H1 (cell line): ENCODE results near the gene RRAGC. TPM values are rescaled to one million over a fixed set of nuclear protein-coding genes. Genes with fewer than 3 reads are reported as not detected.

Experiments used
- CTCF ChIA-PET: fragments of 300-600 bp; sonication (Branson Sonifier 250); formaldehyde crosslinking; loops from one replicate; lab custom pipeline; 2021; ENCODE audit not compliant: partially characterized antibody; lab: Charles Lee
- POLR2A ChIA-PET: fragments of 300-600 bp; sonication (Branson Sonifier 250); formaldehyde crosslinking; loops from one replicate; lab custom pipeline; 2021; ENCODE audit warnings: inconsistent platforms; ENCODE audit not compliant: partially characterized antibody; lab: Charles Lee
- DNase-seq, 2 experiments: peaks; one replicate each; pipeline versions ENCODE4 v3.0.0 to v3.0.0-alpha.2; 2010 to 2022; ENCODE audit warnings: low spot score in 2 of 2, low read depth in 1 of 2, mixed read lengths in 1 of 2
- FAIRE-seq: peaks from 2 replicates; lab custom pipeline; 2011; peaks lifted over from hg19 to GRCh38; lab: Jason Lieb, UNC
- H2AFZ ChIP-seq: 2 replicates; pipeline ENCODE4 v1.8.1; 2012; ENCODE audit warnings: low read length, inconsistent platforms
- H2AK5ac ChIP-seq: 2 replicates; pipeline ENCODE4 v1.6.1; 2013; ENCODE audit warnings: low read depth, low read length
- H2BK120ac ChIP-seq: replicated peaks from 2 replicates; pipeline ENCODE3; 2013; ENCODE audit warnings: low read depth, low read length, inconsistent platforms
- H2BK12ac ChIP-seq: 2 replicates; pipeline ENCODE4 v1.6.1; 2013; ENCODE audit warnings: low read depth, low read length
- H2BK15ac ChIP-seq: 2 replicates; pipeline ENCODE4 v1.6.1; 2013; ENCODE audit warnings: low read length
- H2BK20ac ChIP-seq: 2 replicates; pipeline ENCODE4 v1.6.1; 2013; ENCODE audit warnings: low read length
- H2BK5ac ChIP-seq: 2 replicates; pipeline ENCODE4 v1.6.1; 2013; ENCODE audit warnings: low read depth, low read length
- H3K14ac ChIP-seq: 2 replicates; pipeline ENCODE4 v1.6.1; 2013; ENCODE audit warnings: inconsistent platforms; ENCODE audit not compliant: insufficient read length
- H3K18ac ChIP-seq: 2 replicates; pipeline ENCODE4 v1.6.1; 2013; ENCODE audit warnings: low read length; ENCODE audit errors: extremely low read depth
- H3K23ac ChIP-seq: 2 replicates; pipeline ENCODE4 v1.6.1; 2013; ENCODE audit warnings: inconsistent platforms; ENCODE audit not compliant: insufficient read length
- H3K23me2 ChIP-seq: 2 replicates; pipeline ENCODE4 v1.6.1; 2013; ENCODE audit warnings: low read depth, low read length
- H3K27ac ChIP-seq: 2 replicates; pipeline ENCODE4 v1.6.1; 2011; ENCODE audit warnings: low read depth, low read length, inconsistent platforms
- H3K27me3 ChIP-seq, 4 experiments: replicated peaks in 1 of 4; 1 replicate in 1 of 4; 2 replicates in 3 of 4; pipeline versions ENCODE4 v1.6.1 to v1.8.1; 2011 to 2013; ENCODE audit warnings: low read length in 3 of 4, mild to moderate bottlenecking in 3 of 4, inconsistent platforms in 2 of 4, mixed read lengths in 2 of 4, moderate library complexity in 1 of 4; ENCODE audit not compliant: control insufficient read depth in 3 of 4, insufficient read depth in 3 of 4; ENCODE audit errors: extremely low read depth in 1 of 4
- H3K36me3 ChIP-seq, 4 experiments: 2 replicates each; pipeline versions ENCODE4 v1.6.1 to v1.8.1; 2011 to 2013; ENCODE audit warnings: mild to moderate bottlenecking in 4 of 4, low read length in 3 of 4, moderate library complexity in 2 of 4, control low read depth in 1 of 4, inconsistent platforms in 1 of 4; ENCODE audit not compliant: insufficient read depth in 4 of 4, control insufficient read depth in 2 of 4
- H3K4ac ChIP-seq: replicated peaks from 2 replicates; pipeline ENCODE3; 2013; ENCODE audit warnings: low read length, low read depth, mixed read lengths, inconsistent platforms; ENCODE audit not compliant: insufficient read length
- H3K4me1 ChIP-seq, 4 experiments: replicated peaks in 1 of 4; 1 replicate in 1 of 4; 2 replicates in 3 of 4; pipeline versions ENCODE4 v1.6.1 to v1.8.1; 2011 to 2013; ENCODE audit warnings: low read length in 3 of 4, inconsistent platforms in 2 of 4, mixed read lengths in 1 of 4; ENCODE audit not compliant: insufficient read depth in 4 of 4, control insufficient read depth in 3 of 4
- H3K4me2 ChIP-seq, 2 experiments: 2 replicates each; pipeline versions ENCODE4 v1.6.1 to v1.8.1; 2011 to 2013; ENCODE audit warnings: low read depth in 2 of 2, low read length in 2 of 2, control low read depth in 1 of 2, inconsistent platforms in 1 of 2, mild to moderate bottlenecking in 1 of 2; ENCODE audit not compliant: insufficient read depth in 1 of 2
- H3K4me3 ChIP-seq, 4 experiments: fragments of 200-600, 300-600 bp in 1 of 4; sonication (generic), shearing (Covaris generic), sonication (Bioruptor Twin) in 1 of 4; 2 replicates each; pipeline versions ENCODE4 v1.5.1 to v1.8.1; 2011 to 2016; ENCODE audit warnings: low read length in 4 of 4, low read depth in 3 of 4, control low read depth in 2 of 4, inconsistent platforms in 2 of 4, mild to moderate bottlenecking in 2 of 4, mixed read lengths in 1 of 4, moderate library complexity in 1 of 4; ENCODE audit not compliant: insufficient read depth in 2 of 4; ENCODE audit errors: extremely low read depth in 1 of 4
- H3K56ac ChIP-seq: replicated peaks from 2 replicates; pipeline ENCODE3; 2013; ENCODE audit warnings: low read depth, mild to moderate bottlenecking, mixed read lengths, low read length, inconsistent platforms; ENCODE audit not compliant: insufficient read length
- H3K79me1 ChIP-seq: 2 replicates; pipeline ENCODE4 v1.6.1; 2013; ENCODE audit warnings: low read depth, low read length, control low read depth
- H3K79me2 ChIP-seq, 2 experiments: 2 replicates each; pipeline versions ENCODE4 v1.6.1 to v1.8.1; 2012 to 2013; ENCODE audit warnings: low read length in 2 of 2, mild to moderate bottlenecking in 2 of 2, inconsistent platforms in 1 of 2; ENCODE audit not compliant: insufficient read depth in 2 of 2, control insufficient read depth in 1 of 2
- H3K9ac ChIP-seq, 4 experiments: replicated peaks in 1 of 4; 1 replicate in 1 of 4; 2 replicates in 3 of 4; pipeline versions ENCODE4 v1.6.1 to v1.8.1; 2011 to 2013; ENCODE audit warnings: low read depth in 3 of 4, low read length in 3 of 4, control low read depth in 2 of 4, mild to moderate bottlenecking in 2 of 4, moderate library complexity in 2 of 4, inconsistent platforms in 1 of 4; ENCODE audit errors: extremely low read depth in 1 of 4
- H3K9me3 ChIP-seq, 2 experiments: 2 replicates each; pipeline versions ENCODE4 v1.6.1 to v1.8.1; 2012 to 2013; ENCODE audit warnings: mild to moderate bottlenecking in 2 of 2, moderate library complexity in 2 of 2, control low read depth in 1 of 2, inconsistent platforms in 1 of 2, low read depth in 1 of 2, low read length in 1 of 2, mixed read lengths in 1 of 2; ENCODE audit not compliant: insufficient read depth in 2 of 2
- H4K20me1 ChIP-seq, 2 experiments: replicated peaks in 1 of 2; 2 replicates each; pipeline versions ENCODE3 to v1.8.1; 2011 to 2013; ENCODE audit warnings: inconsistent platforms in 2 of 2, low read length in 2 of 2, mild to moderate bottlenecking in 1 of 2; ENCODE audit not compliant: insufficient read depth in 2 of 2, control insufficient read depth in 1 of 2
- H4K5ac ChIP-seq: 2 replicates; pipeline ENCODE4 v1.6.1; 2013; ENCODE audit warnings: low read length, low read depth, mixed read lengths, inconsistent platforms; ENCODE audit not compliant: insufficient read length
- H4K8ac ChIP-seq: 2 replicates; pipeline ENCODE4 v1.8.0; 2013; ENCODE audit warnings: mild to moderate bottlenecking, moderate library complexity, low read length, inconsistent platforms; ENCODE audit not compliant: insufficient read depth; ENCODE audit errors: extremely low read depth
- H4K91ac ChIP-seq: replicated peaks from 2 replicates; pipeline ENCODE3; 2013; ENCODE audit warnings: low read length, mixed read lengths, inconsistent platforms; ENCODE audit not compliant: insufficient read length
- BCL11A ChIP-seq, 2 experiments: IDR thresholded peaks; one replicate each; pipeline ENCODE4 v1.6.1; 2011; ENCODE audit warnings: low read depth in 2 of 2, low read length in 2 of 2, mild to moderate bottlenecking in 2 of 2
- CBX8 ChIP-seq: fragments of 300-800, 300-1000 bp; sonication (generic); IDR thresholded peaks from 2 replicates; pipeline ENCODE4 v1.7.1; 2016; ENCODE audit warnings: low read depth, low read length, borderline replicate concordance
- CEBPB ChIP-seq: IDR thresholded peaks from 2 replicates; pipeline ENCODE4 v1.6.1; 2012; ENCODE audit warnings: low read depth, low read length
- JUND ChIP-seq: IDR thresholded peaks from 2 replicates; pipeline ENCODE4 v1.6.1; 2011; ENCODE audit warnings: mild to moderate bottlenecking, improper control_type of control experiment, low read length
- NRF1 ChIP-seq: IDR thresholded peaks from 2 replicates; pipeline ENCODE4 v1.6.1; 2011; ENCODE audit warnings: mild to moderate bottlenecking, low read depth, low read length, improper control_type of control experiment
- SIN3A ChIP-seq, 2 experiments: IDR thresholded peaks in 1 of 2; conservative IDR thresholded peaks in 1 of 2; 2 replicates each; pipeline ENCODE4 v1.6.1; 2011 to 2012; ENCODE audit warnings: low read length in 2 of 2, improper control_type of control experiment in 1 of 2, low read depth in 1 of 2, mild to moderate bottlenecking in 1 of 2
- SP2 ChIP-seq: IDR thresholded peaks from 2 replicates; pipeline ENCODE4 v1.6.1; 2012; ENCODE audit warnings: mild to moderate bottlenecking, low read length, inconsistent platforms
- polyA plus RNA-seq, 7 experiments: library from polyadenylated mRNA; depleted of rRNA in 3 of 7; stranded (reverse) in 5 of 7; unstranded in 2 of 7; fragments of >200 nt in 5 of 7; fragments of 200-250 nt in 2 of 7; gene quantifications; 1 replicate in 5 of 7; 2 replicates in 1 of 7; 4 replicates in 1 of 7; pipeline versions ENCODE4 v1.2.1 to v1.2.3, GENCODE V29; 2011 to 2013; ENCODE audit warnings: missing spikeins in 2 of 7, mixed read lengths in 2 of 7
- total RNA-seq: library from RNA; stranded (reverse); fragmentation: NEBNext Ultra II Directional; extraction: Animal tissue kit (Norgen Biotek cat#: 25700); gene quantifications from 2 replicates; pipeline ENCODE4 v1.2.1, GENCODE V29; 2021
- TF ChIP-seq, protein P1 (sequence below): IDR thresholded peaks from 2 replicates; pipeline ENCODE4 v1.6.1; 2012; ENCODE audit warnings: inconsistent platforms

RRAGC gene
- total and polyA plus RNA-seq, 2 of the 8 experiments (the other 6 are each of a cell fraction or from before 2014, with no cell fraction given), result 12.0 to 16.5 TPM

DNA sequence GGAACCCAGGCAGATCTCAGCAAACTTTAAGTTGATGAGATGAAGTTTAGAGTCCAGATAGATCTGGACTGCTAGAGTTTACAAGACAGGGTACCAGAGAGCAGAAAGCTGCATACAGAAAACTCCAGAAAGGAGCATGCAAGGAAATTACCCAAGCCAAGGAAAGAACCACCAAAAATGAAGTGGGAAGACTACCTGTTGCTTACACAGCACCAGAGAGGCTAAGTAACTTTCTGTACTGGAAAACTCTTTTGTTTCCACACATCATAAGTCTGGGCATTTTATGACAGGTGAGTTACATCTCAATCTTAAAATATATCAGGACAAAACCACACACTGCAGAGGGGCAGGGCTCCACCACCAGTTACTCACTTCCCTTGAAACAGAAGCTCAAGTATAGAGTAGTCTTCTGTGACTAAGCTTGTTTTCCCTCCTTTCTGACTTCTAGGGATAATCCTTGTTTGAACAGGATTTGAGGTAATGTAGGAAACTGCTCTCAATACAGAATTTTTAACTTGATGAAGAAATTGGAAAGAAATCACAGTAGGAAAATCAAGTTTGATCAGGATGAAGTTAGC, 39.2 kb upstream of the RRAGC start:
- Histone ChIP-seq H3K4me2 (no peak overlapping the region), H2AFZ (no peak overlapping the region), H2BK15ac (no peak overlapping the region), H2BK20ac (no peak overlapping the region), H3K27ac (no peak overlapping the region), H3K23ac (no peak overlapping the region), H2BK5ac (no peak overlapping the region), H3K4ac (no peak overlapping the region), H3K9ac (no peak overlapping the region), H3K9me3 (no peaks in the 10 kb centered on the region), H2BK120ac (no peak overlapping the region), H4K91ac (no peak overlapping the region), H3K56ac (no peak overlapping the region), H3K36me3 (no peaks in the 10 kb centered on the region), H2AK5ac (no peak overlapping the region), H3K4me3 (no peak overlapping the region), H4K20me1 (no peaks in the 10 kb centered on the region), H3K27me3 (no peaks in the 10 kb centered on the region), H4K8ac (no peak overlapping the region), H2BK12ac (no peak overlapping the region), H3K4me1 (no peaks in the 10 kb centered on the region), H3K18ac (no peak overlapping the region), H4K5ac (no peak overlapping the region), H3K79me1 (no peaks in the 10 kb centered on the region), H3K14ac (no peak overlapping the region), H3K23me2 (no peaks in the 10 kb centered on the region), H3K79me2 (no peaks in the 10 kb centered on the region)
- CTCF ChIA-PET, result interaction anchor here (0.9 to 1.1 kb wide), 2 partner anchors 14 to 193 kb away, joined by 3 read pairs; no protein-coding TSS in a partner anchor
- FAIRE-seq (no peak), DNase-seq (no peak)
- POLR2A ChIA-PET, result no interaction called here
- TF ChIP-seq JUND, result no peak
- TF ChIP-seq SP2, result no peak
- no peak for TF ChIP-seq BCL11A (IDR thresholded peaks at IDR 0.05; ENCODE audit: low read depth in 2 of 2, low read length in 2 of 2)
- no peak for TF ChIP-seq NRF1
- no peak for TF ChIP-seq CBX8
- TF ChIP-seq SIN3A (conservative IDR thresholded peaks at IDR 0.05 in 1 of 2, IDR thresholded peaks at IDR 0.05 in 1 of 2; ENCODE audit: low read depth in 1 of 2, low read length in 2 of 2), result no peak
- TF ChIP-seq, protein P1, sequence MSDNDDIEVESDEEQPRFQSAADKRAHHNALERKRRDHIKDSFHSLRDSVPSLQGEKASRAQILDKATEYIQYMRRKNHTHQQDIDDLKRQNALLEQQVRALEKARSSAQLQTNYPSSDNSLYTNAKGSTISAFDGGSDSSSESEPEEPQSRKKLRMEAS, result no peak
- TF ChIP-seq CEBPB, result no peak
